Type B pancreatic cell (in vitro differentiated cells): ENCODE data around the gene SLC16A10. TPM values are rescaled to one million over a fixed set of nuclear protein-coding genes. Genes with fewer than 3 reads are reported as not detected.

ENCODE experiments used
- DNase-seq: peaks from one replicate; pipeline ENCODE4 v3.0.0; 2021; ENCODE audit warnings: mixed read lengths; ENCODE audit not compliant: unreplicated experiment; ENCODE audit errors: extremely low spot score
- H3K27ac Mint-ChIP-seq: 2 replicates; pipeline ENCODE4 v1.8.0; 2021; ENCODE audit warnings: mild to moderate bottlenecking, mixed read lengths
- H3K27me3 Mint-ChIP-seq: 2 replicates; pipeline ENCODE4 v1.8.0; 2021; ENCODE audit warnings: mixed read lengths
- H3K36me3 Mint-ChIP-seq: 2 replicates; pipeline ENCODE4 v1.8.0; 2021; ENCODE audit warnings: mixed read lengths
- H3K4me1 Mint-ChIP-seq: one replicate; pipeline ENCODE4 v1.8.0; 2021; ENCODE audit warnings: mixed read lengths; ENCODE audit not compliant: unreplicated experiment
- H3K4me3 Mint-ChIP-seq: 2 replicates; pipeline ENCODE4 v1.8.0; 2021; ENCODE audit warnings: mild to moderate bottlenecking, mixed read lengths
- H3K9me3 Mint-ChIP-seq: 2 replicates; pipeline ENCODE4 v1.8.0; 2021; ENCODE audit warnings: mixed read lengths
- total RNA-seq: library from RNA; stranded (reverse); gene quantifications from 2 replicates; pipeline ENCODE4 v1.2.1, GENCODE V29; 2021; ENCODE audit warnings: low replicate concordance
- TF ChIP-seq, protein P1 (sequence below): fragments of 200-600 bp; sonication (generic); conservative IDR thresholded peaks from 2 replicates; pipeline ENCODE4 v1.5.0; 2021; ENCODE audit warnings: antibody characterized with exemption, mild to moderate bottlenecking

The SLC16A10 gene
- total RNA-seq, 1 donor from 2014 or later: 16.9 TPM

DNA sequence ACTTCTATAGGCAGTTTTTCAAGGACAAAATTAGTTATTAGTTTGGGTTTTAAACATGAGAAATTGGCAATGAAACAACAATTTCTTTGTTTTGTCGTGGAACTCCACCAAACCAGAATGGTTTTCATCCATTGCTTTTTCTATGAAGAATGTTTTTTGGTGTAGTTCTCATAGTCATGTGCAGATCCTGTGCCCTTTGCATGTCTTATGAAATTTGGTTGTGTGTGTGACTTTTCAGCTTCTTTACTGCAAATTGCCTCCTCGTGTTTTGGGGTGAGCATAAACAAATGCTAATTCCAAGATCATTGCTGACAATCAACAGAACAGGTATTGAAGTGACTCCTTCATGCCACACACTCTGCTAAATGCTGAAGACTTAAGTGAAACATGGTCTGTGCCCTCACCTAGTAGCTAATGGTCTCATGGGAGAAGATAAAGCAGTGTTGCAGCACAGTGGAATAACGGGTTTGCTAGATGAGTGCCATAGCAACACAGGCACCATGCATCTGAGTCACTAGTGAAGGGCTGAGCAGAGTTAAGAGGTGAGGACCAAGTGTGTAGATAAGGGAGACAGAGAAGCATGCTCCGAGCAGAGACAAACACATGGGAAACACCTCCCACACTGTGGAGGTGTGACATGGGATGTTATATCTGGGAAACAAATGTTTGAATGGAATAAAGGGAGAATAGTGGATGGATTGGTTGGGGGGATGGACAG, 120.0 kb downstream of the SLC16A10 start:
- H3K27me3 Mint-ChIP-seq: no peaks in the 10 kb centered on the region

DNA sequence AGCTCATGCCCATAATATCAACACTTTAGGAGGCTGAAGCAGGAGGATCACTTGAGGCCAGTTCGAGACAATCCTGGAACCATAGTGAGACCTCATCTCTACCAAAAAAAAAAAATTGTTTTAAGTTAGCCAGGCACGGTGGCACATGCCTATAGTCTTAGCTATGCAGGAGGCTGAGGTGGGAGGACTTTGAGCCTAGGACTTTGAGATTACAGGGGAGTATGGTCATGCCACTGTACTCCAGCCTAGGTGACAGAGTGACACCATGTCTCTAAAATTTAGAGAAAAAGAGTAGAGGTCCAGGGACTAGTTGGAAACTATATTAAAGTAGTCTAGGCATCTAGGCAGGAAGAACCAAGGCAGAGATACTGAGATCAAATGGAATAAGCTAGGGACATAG, 121.6 kb downstream of the SLC16A10 start:
- H3K36me3 Mint-ChIP-seq: peaks cover 5% of the 10 kb centered on the region
- peaks cover 9% of the 10 kb centered on the region for H3K4me1 Mint-ChIP-seq
- no peaks in the 10 kb centered on the region for H3K27me3 Mint-ChIP-seq
- no peak for DNase-seq
- no peak overlapping the region for H3K4me3 Mint-ChIP-seq
- no peaks in the 10 kb centered on the region for H3K9me3 Mint-ChIP-seq
- H3K27ac Mint-ChIP-seq: no peak overlapping the region
- TF ChIP-seq, protein P1, sequence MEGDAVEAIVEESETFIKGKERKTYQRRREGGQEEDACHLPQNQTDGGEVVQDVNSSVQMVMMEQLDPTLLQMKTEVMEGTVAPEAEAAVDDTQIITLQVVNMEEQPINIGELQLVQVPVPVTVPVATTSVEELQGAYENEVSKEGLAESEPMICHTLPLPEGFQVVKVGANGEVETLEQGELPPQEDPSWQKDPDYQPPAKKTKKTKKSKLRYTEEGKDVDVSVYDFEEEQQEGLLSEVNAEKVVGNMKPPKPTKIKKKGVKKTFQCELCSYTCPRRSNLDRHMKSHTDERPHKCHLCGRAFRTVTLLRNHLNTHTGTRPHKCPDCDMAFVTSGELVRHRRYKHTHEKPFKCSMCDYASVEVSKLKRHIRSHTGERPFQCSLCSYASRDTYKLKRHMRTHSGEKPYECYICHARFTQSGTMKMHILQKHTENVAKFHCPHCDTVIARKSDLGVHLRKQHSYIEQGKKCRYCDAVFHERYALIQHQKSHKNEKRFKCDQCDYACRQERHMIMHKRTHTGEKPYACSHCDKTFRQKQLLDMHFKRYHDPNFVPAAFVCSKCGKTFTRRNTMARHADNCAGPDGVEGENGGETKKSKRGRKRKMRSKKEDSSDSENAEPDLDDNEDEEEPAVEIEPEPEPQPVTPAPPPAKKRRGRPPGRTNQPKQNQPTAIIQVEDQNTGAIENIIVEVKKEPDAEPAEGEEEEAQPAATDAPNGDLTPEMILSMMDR: no peak

More for the DNA sequence above, 120.0 kb downstream of the SLC16A10 start:
- Mint-ChIP-seq H3K9me3 (no peaks in the 10 kb centered on the region), H3K36me3 (peaks cover 5% of the 10 kb centered on the region), H3K27ac (peak overlapping the region; percentile 5), H3K4me1 (peaks cover 9% of the 10 kb centered on the region), H3K4me3 (no peak overlapping the region)
- TF ChIP-seq, protein P1: no peak
- DNase-seq: no peak

DNA sequence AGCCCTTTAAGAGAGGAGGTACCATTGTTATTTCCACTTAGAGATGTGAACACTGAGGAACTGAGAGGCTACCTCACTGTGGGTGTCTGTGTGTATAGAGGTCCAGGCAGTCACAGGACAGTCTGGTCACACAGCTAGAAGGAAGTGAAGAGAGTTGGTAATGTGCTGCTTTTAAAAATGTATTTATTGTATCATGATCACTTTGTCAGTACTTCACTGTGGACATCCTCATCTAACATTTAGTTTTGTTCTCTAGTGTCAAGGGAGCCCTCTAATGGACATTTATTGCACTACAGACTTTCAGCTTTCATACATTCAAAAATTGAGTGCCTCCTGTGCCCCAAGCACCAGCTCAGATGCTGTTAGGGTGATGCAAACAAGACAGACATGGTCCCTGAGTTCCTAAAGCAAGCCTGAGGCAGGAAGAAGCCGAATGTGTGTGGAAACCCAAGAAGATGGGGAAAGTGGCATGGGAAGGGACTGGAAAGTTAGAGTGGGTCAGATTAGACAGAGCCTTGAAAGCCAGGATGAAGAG, 123.0 kb downstream of the SLC16A10 start:
- TF ChIP-seq, protein P1: peak; percentile 81
- Mint-ChIP-seq H3K4me1 (peaks cover 9% of the 10 kb centered on the region), H3K36me3 (peaks cover 5% of the 10 kb centered on the region), H3K4me3 (no peak overlapping the region), H3K27ac (no peak overlapping the region), H3K27me3 (no peaks in the 10 kb centered on the region), H3K9me3 (no peaks in the 10 kb centered on the region)
- DNase-seq: no peak

DNA sequence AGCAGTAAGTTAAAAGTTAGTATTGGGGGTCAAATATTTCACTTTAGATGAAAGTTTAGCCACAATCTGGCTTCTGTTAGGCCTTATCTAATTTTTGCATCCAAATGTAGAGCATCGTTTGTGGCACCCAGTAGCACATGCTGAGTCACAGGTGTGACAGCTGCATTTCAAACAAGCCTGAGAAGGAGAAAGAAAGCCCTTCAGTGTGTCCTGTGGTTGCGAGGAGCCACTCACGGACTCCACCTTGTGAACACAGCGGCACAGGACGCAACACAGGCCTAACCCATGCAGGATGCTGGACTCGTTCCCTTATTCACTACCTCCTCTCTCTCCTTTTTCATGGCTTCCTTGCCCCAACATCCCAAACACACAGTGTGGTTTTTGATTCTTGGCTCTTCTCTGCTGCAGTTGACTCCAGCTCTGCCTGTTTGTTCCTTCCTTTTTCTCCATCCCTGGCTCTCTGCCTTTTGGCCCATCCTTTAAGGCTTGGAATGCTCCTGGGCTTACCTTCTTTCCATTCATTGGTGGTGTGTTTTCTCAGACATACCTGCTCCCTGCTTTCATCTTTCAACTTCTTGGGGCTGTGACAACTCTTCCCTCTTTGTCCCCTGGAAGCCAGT, 124.2 kb downstream of the SLC16A10 start:
- Mint-ChIP-seq H3K36me3 (peaks cover 5% of the 10 kb centered on the region), H3K9me3 (no peaks in the 10 kb centered on the region)
- DNase-seq: no peak

DNA sequence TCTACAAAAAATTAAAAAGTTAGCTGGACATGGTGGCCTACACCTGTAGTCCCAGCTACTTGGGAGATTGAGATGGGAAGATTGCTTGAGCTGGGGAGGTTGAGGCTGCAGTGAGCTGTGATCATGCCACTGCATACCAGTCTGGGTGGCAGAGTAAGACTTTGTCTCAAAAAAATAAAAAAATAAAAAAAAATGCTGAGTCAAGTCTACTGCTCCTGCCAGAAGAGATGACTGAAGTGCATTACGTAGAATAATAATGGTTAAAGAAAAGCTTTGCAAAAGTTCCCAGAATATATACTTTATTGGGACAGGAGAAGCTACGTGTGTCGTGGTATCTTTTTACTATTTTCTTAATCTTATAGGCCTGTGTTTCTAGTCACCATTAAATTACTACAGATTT, 125.3 kb downstream of the SLC16A10 start:
- Mint-ChIP-seq H3K4me1 (peaks cover 4% of the 10 kb centered on the region), H3K4me3 (no peak overlapping the region), H3K27me3 (no peaks in the 10 kb centered on the region), H3K9me3 (no peaks in the 10 kb centered on the region), H3K27ac (no peak overlapping the region), H3K36me3 (peaks cover under 1% of the 10 kb centered on the region)
- no peak for DNase-seq
- TF ChIP-seq, protein P1: no peak

More for the DNA sequence above, 124.2 kb downstream of the SLC16A10 start:
- Mint-ChIP-seq H3K4me3 (no peak overlapping the region), H3K27ac (no peak overlapping the region), H3K27me3 (no peaks in the 10 kb centered on the region), H3K4me1 (peaks cover 9% of the 10 kb centered on the region)
- TF ChIP-seq, protein P1: no peak
